ENCODE measurements around the gene ESR2.

The ESR2 gene

GRCh38 chr14:64234877-64235651 lies 59.1 kb downstream of the ESR2 start:
- H3K27ac ChIP-seq (ENCODE audit: low read depth, low read length) = no peak overlapping the region
- no peak for DNase-seq
- no peak overlapping the region for H3K4me2 ChIP-seq (ENCODE audit: low read length)
- no peak overlapping the region for H3K18ac ChIP-seq (ENCODE audit: low read length)
- H3K79me1 ChIP-seq (ENCODE audit: low read length) = no peaks in the 10 kb centered on the region
- H3K36me3 ChIP-seq (ENCODE audit: control insufficient read depth, insufficient read depth, low read length) = no peaks in the 10 kb centered on the region
- no peak overlapping the region for H4K8ac ChIP-seq (ENCODE audit: low read depth, low read length)
- WGBS (ENCODE audit: extremely low coverage, insufficient coverage, low lambda C conversion rate) = no CpG with 5 or more reads among the region's 24 CpGs
- no peak overlapping the region for H4K5ac ChIP-seq (ENCODE audit: low read length)
- H3K4me3 ChIP-seq (ENCODE audit: low read length) = no peak overlapping the region
- H2BK5ac ChIP-seq (ENCODE audit: low read length) = no peak overlapping the region
- H3K56ac ChIP-seq (ENCODE audit: low read length) = no peak overlapping the region
- no peaks in the 10 kb centered on the region for H3K4me1 ChIP-seq (ENCODE audit: control insufficient read depth, low read depth, low read length)
- H3K79me2 ChIP-seq (ENCODE audit: control insufficient read depth, insufficient read depth, low read length) = no peaks in the 10 kb centered on the region
- H2BK120ac ChIP-seq (ENCODE audit: low read depth, low read length) = no peak overlapping the region
- no peak overlapping the region for H3K4ac ChIP-seq (ENCODE audit: low read depth, low read length)
- H3K23ac ChIP-seq (ENCODE audit: low read length) = no peak overlapping the region
- H2BK15ac ChIP-seq (replicated peaks; ENCODE audit: low read depth) = no peak overlapping the region
- no peak overlapping the region for H2AK5ac ChIP-seq (ENCODE audit: low read length)
- H3K27me3 ChIP-seq (ENCODE audit: insufficient read depth, low read length, poor library complexity) = no peaks in the 10 kb centered on the region
- no peak overlapping the region for H3K9ac ChIP-seq (ENCODE audit: low read length)

GRCh38 chr14:64233531-64234190 lies 60.5 kb downstream of the ESR2 start:
- Histone ChIP-seq H3K79me2 (ENCODE audit: control insufficient read depth, insufficient read depth, low read length) (no peaks in the 10 kb centered on the region), H2BK120ac (ENCODE audit: low read depth, low read length) (no peak overlapping the region), H4K5ac (ENCODE audit: low read length) (no peak overlapping the region), H3K27ac (ENCODE audit: low read depth, low read length) (no peak overlapping the region), H3K56ac (ENCODE audit: low read length) (no peak overlapping the region), H3K4me3 (ENCODE audit: low read length) (no peak overlapping the region), H2AK5ac (ENCODE audit: low read length) (no peak overlapping the region), H3K4me2 (ENCODE audit: low read length) (no peak overlapping the region), H2BK15ac (replicated peaks; ENCODE audit: low read depth) (no peak overlapping the region), H3K9ac (ENCODE audit: low read length) (no peak overlapping the region), H3K36me3 (ENCODE audit: control insufficient read depth, insufficient read depth, low read length) (no peaks in the 10 kb centered on the region), H3K18ac (ENCODE audit: low read length) (no peak overlapping the region), H2BK5ac (ENCODE audit: low read length) (no peak overlapping the region), H3K79me1 (ENCODE audit: low read length) (no peaks in the 10 kb centered on the region), H3K4ac (ENCODE audit: low read depth, low read length) (no peak overlapping the region), H3K23ac (ENCODE audit: low read length) (no peak overlapping the region), H3K27me3 (ENCODE audit: insufficient read depth, low read length, poor library complexity) (no peaks in the 10 kb centered on the region), H3K4me1 (ENCODE audit: control insufficient read depth, low read depth, low read length) (no peaks in the 10 kb centered on the region), H4K8ac (ENCODE audit: low read depth, low read length) (no peak overlapping the region)
- no peak for DNase-seq
- WGBS (ENCODE audit: extremely low coverage, insufficient coverage, low lambda C conversion rate) = no CpG with 5 or more reads among the region's 4 CpGs

- WGBS (ENCODE audit: extremely low coverage, insufficient coverage, low lambda C conversion rate) = no CpG with 5 or more reads among the region's 9 CpGs
- no peak overlapping the region for H3K4me3 ChIP-seq (ENCODE audit: low read length)
- H3K79me1 ChIP-seq (ENCODE audit: low read length) = no peaks in the 10 kb centered on the region
- no peak overlapping the region for H2BK15ac ChIP-seq (replicated peaks; ENCODE audit: low read depth)
- no peak overlapping the region for H4K5ac ChIP-seq (ENCODE audit: low read length)
- H3K36me3 ChIP-seq (ENCODE audit: control insufficient read depth, insufficient read depth, low read length) = no peaks in the 10 kb centered on the region
- H3K27me3 ChIP-seq (ENCODE audit: insufficient read depth, low read length, poor library complexity) = no peaks in the 10 kb centered on the region
- H3K18ac ChIP-seq (ENCODE audit: low read length) = no peak overlapping the region
- no peak overlapping the region for H3K4ac ChIP-seq (ENCODE audit: low read depth, low read length)
- H2BK120ac ChIP-seq (ENCODE audit: low read depth, low read length) = no peak overlapping the region
- H3K56ac ChIP-seq (ENCODE audit: low read length) = no peak overlapping the region
- H3K9ac ChIP-seq (ENCODE audit: low read length) = no peak overlapping the region
- H3K27ac ChIP-seq (ENCODE audit: low read depth, low read length) = no peak overlapping the region
- H3K4me1 ChIP-seq (ENCODE audit: control insufficient read depth, low read depth, low read length) = no peaks in the 10 kb centered on the region
- H2AK5ac ChIP-seq (ENCODE audit: low read length) = no peak overlapping the region
- H3K23ac ChIP-seq (ENCODE audit: low read length) = no peak overlapping the region
- no peak for DNase-seq
- H4K8ac ChIP-seq (ENCODE audit: low read depth, low read length) = no peak overlapping the region
- no peak overlapping the region for H3K4me2 ChIP-seq (ENCODE audit: low read length)
- H3K79me2 ChIP-seq (ENCODE audit: control insufficient read depth, insufficient read depth, low read length) = no peaks in the 10 kb centered on the region
- no peak overlapping the region for H2BK5ac ChIP-seq (ENCODE audit: low read length)
These were observed 61.2 kb downstream of the ESR2 start for GRCh38 chr14:64232944-64233343.

GRCh38 chr14:64232095-64232838 lies 61.9 kb downstream of the ESR2 start:
- no peak overlapping the region for H3K4me3 ChIP-seq (ENCODE audit: low read length)
- H3K79me1 ChIP-seq (ENCODE audit: low read length) = no peaks in the 10 kb centered on the region
- no peaks in the 10 kb centered on the region for H3K79me2 ChIP-seq (ENCODE audit: control insufficient read depth, insufficient read depth, low read length)
- no peak overlapping the region for H3K4ac ChIP-seq (ENCODE audit: low read depth, low read length)
- H3K4me1 ChIP-seq (ENCODE audit: control insufficient read depth, low read depth, low read length) = no peaks in the 10 kb centered on the region
- DNase-seq = no peak
- H4K8ac ChIP-seq (ENCODE audit: low read depth, low read length) = no peak overlapping the region
- no peak overlapping the region for H2BK5ac ChIP-seq (ENCODE audit: low read length)
- H3K27ac ChIP-seq (ENCODE audit: low read depth, low read length) = no peak overlapping the region
- no peaks in the 10 kb centered on the region for H3K27me3 ChIP-seq (ENCODE audit: insufficient read depth, low read length, poor library complexity)
- no peak overlapping the region for H3K23ac ChIP-seq (ENCODE audit: low read length)
- H3K9ac ChIP-seq (ENCODE audit: low read length) = no peak overlapping the region
- H3K56ac ChIP-seq (ENCODE audit: low read length) = no peak overlapping the region
- H3K36me3 ChIP-seq (ENCODE audit: control insufficient read depth, insufficient read depth, low read length) = no peaks in the 10 kb centered on the region
- no peak overlapping the region for H3K4me2 ChIP-seq (ENCODE audit: low read length)
- no peak overlapping the region for H3K18ac ChIP-seq (ENCODE audit: low read length)
- no peak overlapping the region for H2AK5ac ChIP-seq (ENCODE audit: low read length)
- H4K5ac ChIP-seq (ENCODE audit: low read length) = no peak overlapping the region
- H2BK15ac ChIP-seq (replicated peaks; ENCODE audit: low read depth) = no peak overlapping the region
- H2BK120ac ChIP-seq (ENCODE audit: low read depth, low read length) = no peak overlapping the region
- WGBS (ENCODE audit: extremely low coverage, insufficient coverage, low lambda C conversion rate) = no CpG with 5 or more reads among the region's 9 CpGs

- no peak overlapping the region for H4K8ac ChIP-seq (ENCODE audit: low read depth, low read length)
- no peak overlapping the region for H2BK120ac ChIP-seq (ENCODE audit: low read depth, low read length)
- no peak overlapping the region for H3K9ac ChIP-seq (ENCODE audit: low read length)
- no peak overlapping the region for H3K18ac ChIP-seq (ENCODE audit: low read length)
- H3K79me1 ChIP-seq (ENCODE audit: low read length) = no peaks in the 10 kb centered on the region
- H3K79me2 ChIP-seq (ENCODE audit: control insufficient read depth, insufficient read depth, low read length) = no peaks in the 10 kb centered on the region
- no peak overlapping the region for H2BK5ac ChIP-seq (ENCODE audit: low read length)
- H3K4me2 ChIP-seq (ENCODE audit: low read length) = no peak overlapping the region
- DNase-seq = no peak
- H3K4me3 ChIP-seq (ENCODE audit: low read length) = no peak overlapping the region
- no peak overlapping the region for H2AK5ac ChIP-seq (ENCODE audit: low read length)
- no peaks in the 10 kb centered on the region for H3K36me3 ChIP-seq (ENCODE audit: control insufficient read depth, insufficient read depth, low read length)
- H3K27me3 ChIP-seq (ENCODE audit: insufficient read depth, low read length, poor library complexity) = no peaks in the 10 kb centered on the region
- H3K4me1 ChIP-seq (ENCODE audit: control insufficient read depth, low read depth, low read length) = no peaks in the 10 kb centered on the region
- no peak overlapping the region for H3K27ac ChIP-seq (ENCODE audit: low read depth, low read length)
- H3K23ac ChIP-seq (ENCODE audit: low read length) = no peak overlapping the region
- H2BK15ac ChIP-seq (replicated peaks; ENCODE audit: low read depth) = no peak overlapping the region
- no peak overlapping the region for H4K5ac ChIP-seq (ENCODE audit: low read length)
- H3K4ac ChIP-seq (ENCODE audit: low read depth, low read length) = no peak overlapping the region
- no CpG with 5 or more reads among the region's 3 CpGs for whole genome bisulfite sequencing (ENCODE audit: extremely low coverage, insufficient coverage, low lambda C conversion rate)
- no peak overlapping the region for H3K56ac ChIP-seq (ENCODE audit: low read length)
These were observed 64.7 kb downstream of the ESR2 start for GRCh38 chr14:64229489-64229888.

Data from mesendoderm (in vitro differentiated cells).